CD4-positive, alpha-beta T cell treated with Interleukin-1 beta for 1 hour (primary cell): ENCODE measurements around the gene WWOX.

Source experiments
- DNase-seq, 2 donors: peaks; one replicate each; pipeline ENCODE4 v3.0.0-alpha.2; 2020 to 2022

WWOX gene

DNA sequence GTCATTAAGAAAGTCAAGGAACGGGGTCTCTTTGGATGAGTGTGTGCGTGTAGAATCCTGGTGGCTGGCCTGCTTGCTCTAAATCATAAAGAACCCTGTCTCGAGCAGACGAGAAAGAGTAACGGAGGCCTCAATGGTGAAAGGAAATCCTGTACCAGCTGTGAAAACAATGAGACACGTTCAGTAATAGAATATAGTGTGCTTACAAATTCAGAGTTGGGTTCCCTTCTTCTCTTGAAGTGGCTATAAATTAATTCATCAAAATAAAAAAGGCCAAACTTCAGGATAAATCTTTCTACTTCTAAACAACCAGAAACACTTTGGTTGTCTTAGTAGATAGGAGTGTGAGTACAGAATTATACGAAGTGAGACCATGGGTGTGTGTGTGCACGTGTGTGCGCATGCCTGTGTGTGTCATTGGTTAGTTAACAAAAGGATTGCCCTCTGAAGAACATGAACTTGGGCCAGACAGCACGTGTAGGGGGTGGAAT is 48.5 kb downstream of the WWOX start:
- DNase-seq = no peak

DNA sequence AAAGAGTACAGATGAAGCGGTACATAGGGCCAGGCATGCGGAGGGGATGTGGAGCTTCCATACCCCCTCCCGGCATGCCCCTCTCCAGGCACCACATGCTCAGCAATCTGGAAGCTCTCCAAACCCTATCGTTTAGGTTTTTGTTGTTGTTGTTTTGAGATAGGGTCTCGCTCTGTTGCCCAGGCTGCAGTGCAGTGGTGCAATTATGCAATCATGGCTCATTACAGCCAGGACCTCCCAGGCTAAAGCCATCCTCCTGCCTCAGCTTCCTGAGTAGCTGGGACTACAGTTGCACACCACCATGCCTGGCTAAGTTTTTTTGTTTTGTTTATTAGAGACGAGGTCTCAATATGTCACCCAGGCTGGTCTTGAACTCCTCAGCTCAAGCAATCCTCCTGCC is 50.8 kb downstream of the WWOX start:
- DNase-seq = no peak

DNA sequence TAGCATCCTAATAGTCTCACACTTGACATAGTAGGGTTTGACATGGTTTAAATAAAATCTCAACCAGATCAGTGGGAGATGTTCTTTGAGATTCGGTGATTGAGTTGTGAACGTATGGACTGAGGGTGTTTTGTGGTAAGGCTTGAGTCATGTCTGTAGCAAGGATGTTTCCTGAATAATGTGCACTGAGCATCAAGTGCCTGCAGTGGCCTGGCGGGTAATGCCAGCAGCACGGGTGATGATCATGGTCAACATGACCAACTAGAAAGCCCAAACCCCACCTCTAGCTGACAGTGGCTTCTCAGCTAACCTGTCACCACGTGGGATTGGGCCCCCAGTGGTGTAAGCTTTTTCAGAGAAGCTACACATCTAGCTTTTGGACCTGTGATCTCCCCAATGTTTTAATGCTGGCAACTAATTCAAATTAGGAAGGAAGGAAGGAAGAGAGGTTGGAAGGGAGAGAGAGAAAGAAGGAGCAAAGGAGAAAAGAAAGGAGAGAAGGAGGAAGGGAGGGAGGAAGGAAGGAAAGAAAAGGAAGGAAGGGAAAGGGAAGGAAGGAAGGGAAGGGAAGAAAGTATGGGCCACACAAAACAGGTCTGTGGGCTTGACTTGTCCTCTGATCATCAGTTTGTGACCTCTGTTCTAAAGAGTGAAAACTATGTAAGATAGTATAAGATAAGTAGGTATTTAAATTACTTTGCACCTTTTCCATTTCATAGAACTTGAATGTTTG is 55.4 kb downstream of the WWOX start:
- no peak for DNase-seq

DNA sequence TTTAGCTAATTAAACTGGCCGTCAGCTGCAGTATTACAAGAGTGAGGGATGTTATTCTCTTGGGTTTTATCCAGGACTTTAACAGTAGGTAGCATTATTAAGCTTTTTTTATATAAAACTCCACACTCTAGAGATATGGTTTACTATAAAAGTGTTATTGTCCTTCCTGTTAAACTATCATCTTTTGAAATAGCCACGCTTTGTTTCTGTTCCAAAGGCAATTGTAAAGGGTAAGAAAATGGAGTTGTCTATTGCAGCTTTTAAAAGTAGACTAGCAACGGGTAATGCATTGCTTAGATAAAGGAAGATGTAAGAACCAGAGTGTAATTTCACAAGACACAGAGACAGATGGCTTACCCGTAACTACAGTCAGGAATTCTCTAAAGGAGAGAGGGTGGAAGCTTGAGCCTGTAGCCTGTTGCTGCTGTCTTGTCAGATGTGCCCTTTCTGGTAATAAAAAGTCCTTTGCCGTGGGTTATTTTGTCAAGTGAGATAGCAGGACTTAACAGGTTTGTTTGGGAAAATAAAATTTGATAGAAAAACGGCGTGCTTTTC is 56.4 kb downstream of the WWOX start:
- DNase-seq = no peak

DNA sequence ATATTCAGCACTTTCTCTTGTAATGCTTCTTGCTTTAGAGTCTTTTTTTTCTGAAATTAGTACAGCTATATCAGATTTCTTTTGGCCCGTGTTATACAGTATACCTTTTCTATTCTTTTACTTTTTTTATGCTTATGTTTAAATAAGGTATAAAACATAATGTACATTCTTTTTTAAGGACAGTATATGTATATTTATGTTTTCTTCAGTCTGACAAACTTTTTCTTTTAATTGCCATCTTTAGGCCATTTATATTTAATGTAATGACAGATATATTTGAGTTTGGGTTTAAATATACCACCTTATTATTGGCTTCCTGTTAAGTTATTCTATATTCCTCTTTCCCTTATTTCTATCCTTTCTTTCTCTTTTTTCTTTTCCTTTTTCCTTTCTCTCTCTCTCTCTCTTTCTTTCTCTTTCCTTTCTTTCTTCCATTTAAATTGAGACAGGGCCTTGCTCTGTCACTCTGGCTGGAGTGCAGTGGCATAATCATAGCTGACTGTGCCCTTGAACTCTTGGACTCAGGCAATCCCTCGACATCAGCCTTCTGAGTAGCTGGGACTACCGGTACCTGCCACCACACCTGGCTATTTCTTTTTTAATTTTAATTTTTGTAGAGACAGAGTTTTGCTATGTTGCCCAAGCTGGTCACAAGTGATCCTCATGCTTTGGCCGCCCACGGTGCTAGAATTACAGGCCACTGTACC is 61.7 kb downstream of the WWOX start:
- no peak for DNase-seq

DNA sequence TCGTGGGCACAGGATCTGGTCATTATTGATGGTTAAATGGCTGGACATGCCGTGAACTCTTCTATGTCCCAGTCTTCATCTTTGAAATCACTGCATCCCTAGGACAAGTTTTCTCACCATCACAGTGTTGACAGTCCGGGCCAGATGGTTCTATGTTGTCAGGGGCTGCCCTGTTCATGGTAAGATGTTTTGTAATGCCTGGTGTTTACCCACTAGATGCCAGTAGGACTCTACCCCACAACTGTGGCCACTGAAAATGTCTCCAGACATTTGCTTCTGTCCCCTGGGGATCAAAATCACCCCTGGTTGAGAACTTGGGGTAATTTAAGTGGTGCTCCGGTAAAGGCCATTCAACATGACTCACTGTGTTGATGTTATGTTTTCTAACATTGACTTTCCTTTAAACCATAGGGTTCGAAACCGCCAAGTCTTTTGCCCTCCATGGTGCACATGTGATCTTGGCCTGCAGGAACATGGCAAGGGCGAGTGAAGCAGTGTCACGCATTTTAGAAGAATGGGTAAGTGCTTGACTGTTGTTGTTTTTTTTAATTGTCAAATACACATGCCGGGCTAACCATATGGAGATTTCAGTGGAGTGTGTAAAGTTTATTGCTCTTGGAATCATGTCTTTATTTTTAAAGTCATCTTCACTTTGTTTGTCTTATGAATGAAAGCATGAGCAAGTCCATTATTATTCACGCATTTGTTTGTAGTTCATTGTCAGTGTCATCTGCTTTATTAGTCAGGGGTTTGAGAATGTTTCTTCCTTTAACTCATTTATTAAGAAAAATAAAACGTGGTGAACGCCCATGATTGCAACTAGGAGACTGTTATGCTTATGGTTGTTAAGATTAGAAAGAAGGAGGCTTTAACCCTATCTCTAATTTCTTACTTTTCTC is 64.6 kb downstream of the WWOX start:
- DNase-seq = no peak

DNA sequence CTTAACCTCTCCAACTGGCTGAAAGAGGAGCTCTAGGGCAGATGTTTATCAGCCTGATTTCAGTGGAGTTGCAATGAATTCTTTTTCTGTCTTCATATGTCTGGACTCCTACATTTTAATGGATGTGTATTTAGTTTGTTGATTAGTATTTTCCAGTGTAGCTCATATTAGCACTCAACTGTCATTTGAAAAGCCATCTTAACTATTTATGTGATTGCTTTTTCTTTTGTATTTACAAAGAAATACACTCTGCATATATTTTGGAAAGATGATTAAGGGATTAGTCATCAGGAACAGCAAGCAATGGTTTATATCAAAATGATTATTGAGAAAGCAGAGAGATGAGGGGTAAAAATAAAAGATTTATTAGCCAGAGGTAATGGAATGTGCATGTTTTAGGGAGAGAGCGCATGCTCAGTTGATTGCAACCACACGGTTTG is 71.1 kb downstream of the WWOX start:
- no peak for DNase-seq

DNA sequence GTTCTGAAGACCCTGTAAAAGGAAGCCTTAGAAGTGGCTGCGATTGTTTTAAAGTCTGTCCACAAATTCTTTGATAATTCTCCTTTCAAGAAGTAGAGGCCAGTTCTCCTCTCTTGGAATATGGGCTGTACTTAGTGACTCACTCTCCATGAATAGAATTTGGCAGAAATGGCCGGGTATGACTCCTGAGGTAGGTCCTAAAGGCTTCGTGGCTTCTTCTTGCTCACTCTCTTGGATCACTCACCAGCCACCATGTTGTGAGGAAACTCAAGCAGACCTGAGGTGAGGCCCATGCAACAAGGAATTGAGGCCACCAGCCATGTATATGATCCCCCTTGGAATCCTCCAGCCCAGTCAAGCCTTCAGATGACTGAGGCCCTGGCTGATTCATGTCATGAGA is 75.8 kb downstream of the WWOX start:
- no peak for DNase-seq

DNA sequence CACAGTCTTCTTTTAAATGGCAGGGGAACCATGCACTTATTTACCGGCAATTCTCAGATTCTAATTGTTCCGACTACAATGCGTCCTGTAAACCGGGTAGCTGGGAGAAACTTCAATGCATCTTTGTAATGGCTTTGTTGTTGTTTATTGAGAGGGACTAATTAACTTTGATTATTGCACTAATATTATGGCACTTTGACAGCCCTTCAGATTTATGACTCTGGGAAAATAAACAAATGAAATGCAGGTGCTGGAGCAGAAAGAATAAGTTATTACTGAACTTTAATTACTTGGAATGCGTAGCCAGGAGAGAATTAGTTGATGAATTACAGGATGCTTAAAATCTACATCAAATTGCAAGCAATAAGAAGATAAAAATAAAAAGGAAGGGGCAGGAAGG is 77.0 kb downstream of the WWOX start:
- DNase-seq = no peak

DNA sequence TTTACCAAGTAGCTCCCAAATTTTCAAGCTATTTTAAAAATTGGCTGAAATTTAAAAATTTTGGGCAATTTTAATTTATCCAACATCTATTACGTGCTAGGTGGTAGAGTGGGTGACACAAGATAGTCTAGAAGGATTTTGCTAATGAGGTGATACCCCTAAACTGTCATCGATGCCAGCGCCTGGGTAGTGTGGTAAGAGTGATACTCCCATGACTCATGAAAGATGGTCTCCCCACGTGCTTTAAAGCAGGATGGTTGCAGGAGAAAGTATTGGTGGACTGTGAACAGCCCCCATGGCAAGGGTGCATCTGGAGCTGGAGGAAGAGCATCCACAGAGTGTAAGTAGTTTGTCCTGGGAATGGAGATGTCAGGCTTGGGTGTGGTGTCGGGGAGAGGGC is 77.8 kb downstream of the WWOX start:
- DNase-seq = no peak

DNA sequence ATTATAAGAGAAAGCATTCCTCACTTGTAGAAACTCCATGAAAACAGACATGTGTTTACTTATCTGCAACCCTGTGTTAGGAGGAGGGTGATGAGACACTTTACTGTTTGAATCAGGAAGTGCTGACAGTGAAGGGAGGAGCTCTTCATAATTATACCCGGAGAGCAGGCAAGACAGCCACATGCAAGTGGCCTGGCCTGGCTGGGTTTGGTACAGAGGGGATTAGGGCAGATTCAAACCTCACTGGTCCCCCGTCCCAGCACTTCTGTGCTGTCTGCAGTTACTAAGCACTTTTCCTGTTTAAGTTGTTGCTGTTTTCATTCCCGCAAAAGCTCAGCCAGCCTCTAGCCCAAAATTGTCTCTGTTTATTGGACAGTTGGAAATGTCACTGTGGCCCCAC is 78.5 kb downstream of the WWOX start:
- DNase-seq = no peak

DNA sequence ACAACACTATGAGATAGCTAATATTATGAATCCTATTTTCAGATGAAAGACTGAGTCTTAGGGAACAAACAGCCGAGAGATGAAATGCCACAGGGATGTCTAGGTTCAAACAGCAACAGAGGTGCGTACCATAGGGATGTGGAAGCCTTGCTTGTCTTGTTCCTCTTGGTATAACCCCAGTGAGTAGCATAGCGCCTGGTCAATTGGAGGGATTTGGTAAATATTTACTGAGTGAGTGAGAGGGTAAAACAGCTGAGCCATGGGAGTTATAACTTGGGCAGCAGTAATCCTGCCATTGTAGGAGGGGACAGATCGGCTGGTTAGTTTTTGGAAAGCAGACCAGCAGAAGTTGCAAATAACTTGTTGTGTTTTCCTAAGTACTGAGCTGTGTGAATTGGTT is 80.2 kb downstream of the WWOX start:
- DNase-seq = no peak

DNA sequence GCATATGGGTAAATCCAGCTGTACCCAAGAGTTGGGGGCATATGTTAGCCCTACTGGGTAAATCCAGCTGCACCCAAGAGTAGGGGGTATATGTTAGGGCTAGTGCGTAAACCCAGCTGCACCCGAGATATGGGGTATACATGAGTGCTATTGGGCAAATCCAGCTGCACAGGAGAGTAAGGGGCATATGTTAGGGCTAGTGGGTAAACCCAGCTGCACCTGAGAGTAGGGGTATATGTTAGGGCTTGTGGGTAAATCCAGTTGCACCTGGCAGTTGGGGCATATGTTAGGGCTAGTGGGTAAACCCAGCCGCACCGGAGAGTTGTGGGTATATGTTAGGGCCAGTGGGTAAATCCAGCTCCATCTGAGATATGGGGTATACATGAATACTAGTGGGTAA is 80.9 kb downstream of the WWOX start:
- DNase-seq = no peak

DNA sequence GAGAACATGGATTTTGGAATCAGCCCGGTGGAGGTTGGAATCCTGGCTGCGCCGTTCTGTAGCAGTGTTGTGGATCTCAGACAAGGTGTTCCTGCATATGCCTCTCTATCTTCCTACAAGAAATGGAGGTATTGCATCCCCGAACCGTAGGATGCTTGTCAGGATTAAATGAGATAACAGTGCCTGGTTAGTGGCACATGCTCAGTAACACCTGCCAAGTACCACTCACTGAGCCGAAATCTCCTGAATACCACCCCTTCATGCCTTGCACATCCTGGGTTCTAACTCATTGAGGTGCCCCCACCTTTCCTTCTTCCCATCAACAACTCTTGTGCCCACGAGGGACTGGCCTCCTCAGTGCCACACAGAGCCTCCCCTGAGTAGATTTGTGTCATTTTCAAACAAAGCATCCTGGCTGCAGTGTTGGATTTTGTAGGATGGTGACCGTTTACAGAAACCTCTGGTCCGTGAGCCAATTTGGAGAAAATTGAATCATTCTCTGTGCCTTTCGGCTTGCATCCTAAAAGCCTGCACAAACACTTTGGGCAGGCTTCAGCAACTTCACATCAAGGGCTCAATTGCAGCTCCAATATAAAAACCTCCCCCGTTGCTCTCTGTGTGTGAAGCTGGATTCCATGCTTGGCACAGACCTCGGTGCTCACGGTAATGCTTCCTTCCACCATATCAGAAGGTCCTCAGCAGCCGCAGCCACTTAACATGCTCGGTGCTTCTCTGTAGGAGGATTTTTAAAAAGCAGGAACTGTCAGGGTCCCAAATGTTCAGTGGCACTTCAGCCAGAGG is 84.2 kb downstream of the WWOX start:
- no peak for DNase-seq

DNA sequence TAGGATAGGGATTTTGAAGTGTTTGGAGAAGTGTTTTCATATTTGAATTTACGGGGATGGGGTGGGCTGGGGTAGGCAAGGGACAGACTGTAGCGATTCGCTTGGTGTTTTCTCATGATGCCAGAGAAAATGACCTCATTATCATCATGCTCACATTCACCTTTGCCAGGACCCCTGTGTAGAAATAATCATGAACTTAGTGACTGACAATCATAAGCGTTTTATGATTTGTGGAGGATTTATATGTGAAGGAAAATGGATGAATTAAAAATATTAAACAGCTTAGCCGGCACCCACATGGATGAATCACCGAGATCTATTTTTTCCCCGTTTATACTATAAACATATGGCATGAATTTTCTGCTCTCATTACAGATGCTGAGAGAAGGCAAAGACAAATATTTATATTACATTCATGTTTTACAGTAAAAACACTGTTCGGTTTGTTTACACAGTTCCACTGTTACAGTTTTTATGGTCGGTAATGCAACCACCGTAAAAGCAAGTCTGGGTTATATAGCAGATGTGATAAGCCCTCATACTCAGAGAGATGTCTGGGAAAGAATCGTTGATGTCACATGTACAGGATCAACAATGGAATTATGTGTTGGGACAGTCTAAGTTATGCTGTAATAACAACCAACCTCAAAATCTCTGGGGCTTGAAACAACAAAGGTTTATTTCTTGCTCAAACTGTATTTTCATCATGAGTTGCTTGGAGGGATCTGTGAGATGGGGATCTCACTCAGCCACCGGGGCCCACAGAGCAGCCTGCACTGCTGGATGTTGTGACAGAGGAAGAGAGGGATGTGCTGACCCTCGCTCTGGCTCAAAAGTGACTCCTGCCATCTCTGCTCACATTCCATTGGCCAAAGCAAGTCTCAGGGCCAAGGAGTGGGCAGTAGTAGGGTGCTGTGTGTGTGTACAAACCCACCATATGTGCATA is 85.1 kb downstream of the WWOX start:
- DNase-seq = no peak

DNA sequence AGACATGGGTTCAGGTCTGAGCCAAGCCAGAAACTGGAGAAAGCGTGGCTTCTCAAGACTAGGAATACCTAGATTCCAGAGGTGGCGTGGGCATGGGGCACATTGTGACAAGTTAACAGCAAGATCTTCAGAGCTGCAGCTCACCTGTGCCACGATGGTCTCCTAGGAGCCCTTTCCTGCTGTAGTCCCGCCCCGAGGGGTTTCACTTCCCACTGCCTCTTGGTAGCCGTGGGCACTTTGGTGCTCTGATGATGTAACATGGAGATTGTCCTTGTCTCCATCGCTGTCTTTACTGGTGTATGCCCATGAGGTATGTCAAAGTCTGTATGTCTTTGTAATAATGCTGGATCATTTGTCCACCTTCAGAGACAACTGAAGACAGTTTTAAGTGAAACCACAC is 89.7 kb downstream of the WWOX start:
- no peak for DNase-seq

DNA sequence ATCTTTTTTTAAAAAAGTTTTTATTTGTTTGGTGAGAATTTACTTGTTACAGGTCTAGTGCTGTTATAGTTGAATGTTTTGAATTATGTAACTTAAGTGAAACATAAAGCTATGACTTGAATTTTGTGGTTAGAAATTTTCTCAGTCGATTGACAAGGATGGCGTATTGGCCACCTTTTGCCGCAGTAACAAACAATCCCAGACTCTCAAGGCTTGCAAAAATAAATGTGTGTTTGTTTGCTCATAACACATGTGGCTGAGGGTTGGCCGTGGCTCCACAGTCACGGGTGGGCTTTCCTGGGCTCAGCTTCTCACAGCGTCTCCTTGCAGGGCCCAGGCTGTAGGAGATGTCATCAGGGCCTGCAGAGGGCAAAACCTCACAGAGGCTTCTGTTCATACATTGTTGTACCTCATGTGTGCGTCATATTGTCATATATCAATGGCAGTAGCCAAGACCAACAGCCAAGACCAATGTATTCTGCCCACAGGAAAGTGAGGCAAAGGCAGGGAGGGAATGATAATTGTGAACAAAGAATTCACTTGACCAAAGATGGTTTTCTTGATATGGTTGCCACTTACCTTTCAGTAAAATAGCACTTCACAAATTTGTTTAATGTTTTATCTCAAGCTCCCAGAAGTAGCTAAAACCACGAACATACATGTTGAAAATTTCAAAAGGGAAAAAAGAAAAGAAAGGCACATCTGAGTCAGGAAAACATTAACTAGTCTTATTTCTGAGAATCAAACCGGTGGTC is 93.5 kb downstream of the WWOX start:
- DNase-seq = no peak

DNA sequence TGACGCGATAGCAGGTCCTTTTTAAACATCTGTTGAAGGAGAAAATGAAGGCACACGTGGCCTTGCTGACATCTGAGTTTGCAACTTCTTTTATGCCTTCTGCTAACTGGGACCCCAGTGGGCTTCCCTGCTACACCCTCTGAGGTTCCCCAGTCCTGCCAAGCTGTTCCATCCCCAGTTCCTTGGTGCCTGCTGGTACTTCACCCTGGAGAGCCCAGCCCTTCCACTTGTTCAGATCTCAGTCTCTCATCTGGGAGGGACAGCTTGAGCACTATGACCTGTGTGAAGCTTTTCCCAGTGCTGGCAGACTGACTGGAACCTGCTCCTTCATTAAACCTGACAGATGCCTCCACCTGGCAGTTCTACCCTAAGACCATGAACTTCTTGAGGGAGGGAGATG is 95.5 kb downstream of the WWOX start:
- no peak for DNase-seq

DNA sequence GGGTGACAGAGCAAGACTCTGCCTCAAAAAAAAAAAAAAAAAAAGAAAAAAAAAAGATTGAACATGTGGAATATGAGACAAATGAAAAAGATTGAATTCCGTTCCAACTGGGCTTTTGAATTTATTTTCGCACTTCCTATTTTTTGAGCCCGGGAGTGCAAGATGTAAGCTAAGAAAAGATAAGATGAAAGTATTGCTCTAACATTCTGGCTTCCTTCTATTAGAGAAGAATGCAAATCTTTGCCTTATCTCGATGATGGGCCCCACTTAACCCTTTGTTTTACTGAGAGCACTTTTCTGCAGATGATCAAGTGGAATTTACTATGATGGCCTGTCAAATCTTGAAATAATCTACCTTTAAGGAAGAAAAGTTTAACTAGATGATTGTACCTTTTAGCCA is 96.3 kb downstream of the WWOX start:
- DNase-seq = no peak

DNA sequence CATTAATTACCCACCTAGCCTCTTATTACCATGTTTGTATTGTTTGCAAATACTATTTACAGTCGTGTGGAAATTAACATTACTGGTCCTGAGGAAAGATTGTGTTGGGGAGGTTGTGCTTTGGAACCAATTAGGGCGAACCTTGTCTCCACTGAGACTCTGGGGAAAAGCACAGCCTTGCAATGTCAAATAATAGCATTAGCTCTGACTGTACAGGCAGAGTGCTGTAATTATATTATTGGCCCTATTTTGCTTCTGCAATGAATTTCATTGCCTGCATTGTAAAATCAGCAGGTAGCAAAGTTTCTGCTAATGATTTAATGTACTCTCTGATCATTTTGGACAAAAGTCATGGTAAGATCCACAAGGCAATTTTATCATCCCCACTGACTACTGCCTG is 97.0 kb downstream of the WWOX start:
- DNase-seq = no peak
